Fibroblast of lung (primary cell): ENCODE measurements around the gene CTNNB1.

Source experiments
- EZH2 ChIP-seq: IDR thresholded peaks from 2 replicates; pipeline ENCODE4 v1.5.1; 2012; ENCODE audit warnings: low read length, control low read depth, mild to moderate bottlenecking; ENCODE audit errors: missing control alignments
- TF ChIP-seq, protein P1 (sequence below), 2 donors: IDR thresholded peaks in 1 of 2; conservative IDR thresholded peaks in 1 of 2; 1 replicate in 1 of 2; 2 replicates in 1 of 2; pipeline ENCODE4 v1.5.1; 2011 to 2012; ENCODE audit warnings: low read length in 2 of 2, control low read depth in 1 of 2, inconsistent platforms in 1 of 2, low read depth in 1 of 2, mild to moderate bottlenecking in 1 of 2

GRCh38 chr3:41243183-41243582 lies 43.9 kb downstream of the CTNNB1 start:
- TF ChIP-seq, protein P1, sequence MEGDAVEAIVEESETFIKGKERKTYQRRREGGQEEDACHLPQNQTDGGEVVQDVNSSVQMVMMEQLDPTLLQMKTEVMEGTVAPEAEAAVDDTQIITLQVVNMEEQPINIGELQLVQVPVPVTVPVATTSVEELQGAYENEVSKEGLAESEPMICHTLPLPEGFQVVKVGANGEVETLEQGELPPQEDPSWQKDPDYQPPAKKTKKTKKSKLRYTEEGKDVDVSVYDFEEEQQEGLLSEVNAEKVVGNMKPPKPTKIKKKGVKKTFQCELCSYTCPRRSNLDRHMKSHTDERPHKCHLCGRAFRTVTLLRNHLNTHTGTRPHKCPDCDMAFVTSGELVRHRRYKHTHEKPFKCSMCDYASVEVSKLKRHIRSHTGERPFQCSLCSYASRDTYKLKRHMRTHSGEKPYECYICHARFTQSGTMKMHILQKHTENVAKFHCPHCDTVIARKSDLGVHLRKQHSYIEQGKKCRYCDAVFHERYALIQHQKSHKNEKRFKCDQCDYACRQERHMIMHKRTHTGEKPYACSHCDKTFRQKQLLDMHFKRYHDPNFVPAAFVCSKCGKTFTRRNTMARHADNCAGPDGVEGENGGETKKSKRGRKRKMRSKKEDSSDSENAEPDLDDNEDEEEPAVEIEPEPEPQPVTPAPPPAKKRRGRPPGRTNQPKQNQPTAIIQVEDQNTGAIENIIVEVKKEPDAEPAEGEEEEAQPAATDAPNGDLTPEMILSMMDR (conservative IDR thresholded peaks at IDR 0.05 in 1 of 2, IDR thresholded peaks at IDR 0.05 in 1 of 2; ENCODE audit: low read depth in 1 of 2, low read length in 2 of 2) = no peak
- no peak for TF ChIP-seq EZH2
